Measurements from ENCODE around the gene EPSTI1. TPM values are rescaled to one million over a fixed set of nuclear protein-coding genes. Genes with fewer than 3 reads are reported as not detected.
"Not testable (repeated sequence)": the region's sequence is repeated elsewhere in the genome, so short reads cannot be mapped to it uniquely, and the experiment has no call there.

EPSTI1 gene
- polyA plus RNA-seq = under 1 TPM; 0.65 to 0.84 TPM

GRCh38 chr13:42991898-42992763 is at the start of gene EPSTI1:
Gene EPSTI1, minus strand, starts transcription at chr13:42992241. Its CDS starts 76 bp downstream, at chr13:42992165.
- Histone ChIP-seq H3K27me3 (ENCODE audit: control insufficient read depth in 1 of 2, insufficient read depth in 2 of 2, low read length in 2 of 2) (no peaks in the 10 kb centered on the region), H3K4me1 (ENCODE audit: control insufficient read depth in 2 of 2, insufficient read depth in 2 of 2, low read length in 1 of 2) (no peaks in the 10 kb centered on the region), H3K9me3 (ENCODE audit: control insufficient read depth in 2 of 2, insufficient read depth in 1 of 2, low read depth in 1 of 2, low read length in 1 of 2) (no peaks in the 10 kb centered on the region), H3K27ac (ENCODE audit: low read depth in 2 of 2, low read length in 1 of 2) (peak within 1 kb of the TSS; percentile 60 to 82), H3K4me3 (ENCODE audit: low read depth in 1 of 2, low read length in 2 of 2) (peak within 1 kb of the TSS; percentile 64 to 78), H3K36me3 (ENCODE audit: control insufficient read depth in 2 of 2, insufficient read depth in 2 of 2, low read length in 1 of 2) (no peaks in the 10 kb centered on the region)
- 2 to 3% methylated on average over 45 of the region's 45 CpGs for WGBS, 2 donors

- H3K9me3 ChIP-seq (ENCODE audit: control insufficient read depth in 2 of 2, insufficient read depth in 1 of 2, low read depth in 1 of 2, low read length in 1 of 2) = no peaks in the 10 kb centered on the region
- H3K27ac ChIP-seq (ENCODE audit: low read depth in 2 of 2, low read length in 1 of 2) = no peak overlapping the region
- no peaks in the 10 kb centered on the region for H3K27me3 ChIP-seq (ENCODE audit: control insufficient read depth in 1 of 2, insufficient read depth in 2 of 2, low read length in 2 of 2)
- H3K36me3 ChIP-seq (ENCODE audit: control insufficient read depth in 2 of 2, insufficient read depth in 2 of 2, low read length in 1 of 2) = peaks cover 0 to 4% of the 10 kb centered on the region in 2 donors
- peaks cover 2 to 5% of the 10 kb centered on the region in 2 donors for H3K4me1 ChIP-seq (ENCODE audit: control insufficient read depth in 2 of 2, insufficient read depth in 2 of 2, low read length in 1 of 2)
- WGBS, 2 donors = 71 to 92% methylated on average over 1 of the region's 1 CpG
- H3K4me3 ChIP-seq (ENCODE audit: low read depth in 1 of 2, low read length in 2 of 2) = no peak overlapping the region
Observed at GRCh38 chr13:43041369-43041921, 49.4 kb upstream of the EPSTI1 start.

- H3K9me3 ChIP-seq (ENCODE audit: control insufficient read depth in 2 of 2, insufficient read depth in 1 of 2, low read depth in 1 of 2, low read length in 1 of 2); H3K36me3 ChIP-seq (ENCODE audit: control insufficient read depth in 2 of 2, insufficient read depth in 2 of 2, low read length in 1 of 2); H3K4me1 ChIP-seq (ENCODE audit: control insufficient read depth in 2 of 2, insufficient read depth in 2 of 2, low read length in 1 of 2); H3K4me3 ChIP-seq (ENCODE audit: low read depth in 1 of 2, low read length in 2 of 2); H3K27me3 ChIP-seq (ENCODE audit: control insufficient read depth in 1 of 2, insufficient read depth in 2 of 2, low read length in 2 of 2); H3K27ac ChIP-seq (ENCODE audit: low read depth in 2 of 2, low read length in 1 of 2): not testable (repeated sequence)
- WGBS, 2 donors = 82 to 89% methylated on average over 11 to 13 of the region's 13 CpGs
Observed at GRCh38 chr13:43040581-43041368, 48.7 kb upstream of the EPSTI1 start.

- Histone ChIP-seq H3K36me3 (ENCODE audit: control insufficient read depth in 2 of 2, insufficient read depth in 2 of 2, low read length in 1 of 2) (peaks cover 0 to 8% of the 10 kb centered on the region in 2 donors), H3K4me3 (ENCODE audit: low read depth in 1 of 2, low read length in 2 of 2) (no peak overlapping the region), H3K9me3 (ENCODE audit: control insufficient read depth in 2 of 2, insufficient read depth in 1 of 2, low read depth in 1 of 2, low read length in 1 of 2) (no peaks in the 10 kb centered on the region), H3K27ac (ENCODE audit: low read depth in 2 of 2, low read length in 1 of 2) (no peak overlapping the region), H3K27me3 (ENCODE audit: control insufficient read depth in 1 of 2, insufficient read depth in 2 of 2, low read length in 2 of 2) (no peaks in the 10 kb centered on the region), H3K4me1 (ENCODE audit: control insufficient read depth in 2 of 2, insufficient read depth in 2 of 2, low read length in 1 of 2) (peaks cover 1 to 7% of the 10 kb centered on the region in 2 donors)
- WGBS, 2 donors = 97 to 98% methylated on average over 2 of the region's 2 CpGs
Observed at GRCh38 chr13:43039966-43040365, 47.9 kb upstream of the EPSTI1 start.

GRCh38 chr13:43036351-43037250 is 44.6 kb upstream of the EPSTI1 start:
- peaks cover 0 to 5% of the 10 kb centered on the region in 2 donors for H3K36me3 ChIP-seq (ENCODE audit: control insufficient read depth in 2 of 2, insufficient read depth in 2 of 2, low read length in 1 of 2)
- H3K9me3 ChIP-seq (ENCODE audit: control insufficient read depth in 2 of 2, insufficient read depth in 1 of 2, low read depth in 1 of 2, low read length in 1 of 2) = no peaks in the 10 kb centered on the region
- no peak overlapping the region for H3K27ac ChIP-seq (ENCODE audit: low read depth in 2 of 2, low read length in 1 of 2)
- H3K4me1 ChIP-seq (ENCODE audit: control insufficient read depth in 2 of 2, insufficient read depth in 2 of 2, low read length in 1 of 2) = peaks cover 0 to 7% of the 10 kb centered on the region in 2 donors
- no peaks in the 10 kb centered on the region for H3K27me3 ChIP-seq (ENCODE audit: control insufficient read depth in 1 of 2, insufficient read depth in 2 of 2, low read length in 2 of 2)
- 87 to 88% methylated on average over 14 of the region's 14 CpGs for WGBS, 2 donors
- no peak overlapping the region for H3K4me3 ChIP-seq (ENCODE audit: low read depth in 1 of 2, low read length in 2 of 2)

GRCh38 chr13:43033038-43033437 is 41.0 kb upstream of the EPSTI1 start:
- Histone ChIP-seq H3K36me3 (ENCODE audit: control insufficient read depth in 2 of 2, insufficient read depth in 2 of 2, low read length in 1 of 2) (peaks cover 0 to 5% of the 10 kb centered on the region in 2 donors), H3K4me3 (ENCODE audit: low read depth in 1 of 2, low read length in 2 of 2) (no peak overlapping the region), H3K27ac (ENCODE audit: low read depth in 2 of 2, low read length in 1 of 2) (no peak overlapping the region), H3K4me1 (ENCODE audit: control insufficient read depth in 2 of 2, insufficient read depth in 2 of 2, low read length in 1 of 2) (peaks cover 0 to 7% of the 10 kb centered on the region in 2 donors), H3K9me3 (ENCODE audit: control insufficient read depth in 2 of 2, insufficient read depth in 1 of 2, low read depth in 1 of 2, low read length in 1 of 2) (no peaks in the 10 kb centered on the region), H3K27me3 (ENCODE audit: control insufficient read depth in 1 of 2, insufficient read depth in 2 of 2, low read length in 2 of 2) (no peaks in the 10 kb centered on the region)
- 99% methylated on average over 3 of the region's 3 CpGs for WGBS, 2 donors

GRCh38 chr13:43031881-43032280 is 39.8 kb upstream of the EPSTI1 start:
- 88 to 92% methylated on average over 4 of the region's 4 CpGs for WGBS, 2 donors
- H3K36me3 ChIP-seq (ENCODE audit: control insufficient read depth in 2 of 2, insufficient read depth in 2 of 2, low read length in 1 of 2) = peaks cover 0 to 7% of the 10 kb centered on the region in 2 donors
- peaks cover 0 to 6% of the 10 kb centered on the region in 2 donors for H3K4me1 ChIP-seq (ENCODE audit: control insufficient read depth in 2 of 2, insufficient read depth in 2 of 2, low read length in 1 of 2)
- no peaks in the 10 kb centered on the region for H3K27me3 ChIP-seq (ENCODE audit: control insufficient read depth in 1 of 2, insufficient read depth in 2 of 2, low read length in 2 of 2)
- no peak overlapping the region for H3K4me3 ChIP-seq (ENCODE audit: low read depth in 1 of 2, low read length in 2 of 2)
- no peak overlapping the region for H3K27ac ChIP-seq (ENCODE audit: low read depth in 2 of 2, low read length in 1 of 2)
- H3K9me3 ChIP-seq (ENCODE audit: control insufficient read depth in 2 of 2, insufficient read depth in 1 of 2, low read depth in 1 of 2, low read length in 1 of 2) = no peaks in the 10 kb centered on the region

- Histone ChIP-seq H3K27me3 (ENCODE audit: control insufficient read depth in 1 of 2, insufficient read depth in 2 of 2, low read length in 2 of 2) (no peaks in the 10 kb centered on the region), H3K4me3 (ENCODE audit: low read depth in 1 of 2, low read length in 2 of 2) (no peak overlapping the region), H3K4me1 (ENCODE audit: control insufficient read depth in 2 of 2, insufficient read depth in 2 of 2, low read length in 1 of 2) (peaks cover 0 to 2% of the 10 kb centered on the region in 2 donors), H3K36me3 (ENCODE audit: control insufficient read depth in 2 of 2, insufficient read depth in 2 of 2, low read length in 1 of 2) (peaks cover 0 to 2% of the 10 kb centered on the region in 2 donors), H3K27ac (ENCODE audit: low read depth in 2 of 2, low read length in 1 of 2) (no peak overlapping the region), H3K9me3 (ENCODE audit: control insufficient read depth in 2 of 2, insufficient read depth in 1 of 2, low read depth in 1 of 2, low read length in 1 of 2) (no peaks in the 10 kb centered on the region)
- 88 to 94% methylated on average over 4 of the region's 4 CpGs for WGBS, 2 donors
Observed at GRCh38 chr13:43030548-43030947, 38.5 kb upstream of the EPSTI1 start.

GRCh38 chr13:43026262-43026661 is 34.2 kb upstream of the EPSTI1 start:
- Histone ChIP-seq H3K9me3 (ENCODE audit: control insufficient read depth in 2 of 2, insufficient read depth in 1 of 2, low read depth in 1 of 2, low read length in 1 of 2) (no peaks in the 10 kb centered on the region), H3K4me1 (ENCODE audit: control insufficient read depth in 2 of 2, insufficient read depth in 2 of 2, low read length in 1 of 2) (peaks cover 0 to 2% of the 10 kb centered on the region in 2 donors), H3K27ac (ENCODE audit: low read depth in 2 of 2, low read length in 1 of 2) (no peak overlapping the region), H3K27me3 (ENCODE audit: control insufficient read depth in 1 of 2, insufficient read depth in 2 of 2, low read length in 2 of 2) (no peaks in the 10 kb centered on the region), H3K36me3 (ENCODE audit: control insufficient read depth in 2 of 2, insufficient read depth in 2 of 2, low read length in 1 of 2) (peaks cover 0 to 2% of the 10 kb centered on the region in 2 donors), H3K4me3 (ENCODE audit: low read depth in 1 of 2, low read length in 2 of 2) (no peak overlapping the region)
- WGBS, 2 donors = 56 to 60% methylated on average over 2 of the region's 2 CpGs
